Measurements from ENCODE around the gene SNHG17.
"Not testable (repeated sequence)": the region's sequence is repeated elsewhere in the genome, so short reads cannot be mapped to it uniquely, and the experiment has no call there.

The SNHG17 gene

DNA sequence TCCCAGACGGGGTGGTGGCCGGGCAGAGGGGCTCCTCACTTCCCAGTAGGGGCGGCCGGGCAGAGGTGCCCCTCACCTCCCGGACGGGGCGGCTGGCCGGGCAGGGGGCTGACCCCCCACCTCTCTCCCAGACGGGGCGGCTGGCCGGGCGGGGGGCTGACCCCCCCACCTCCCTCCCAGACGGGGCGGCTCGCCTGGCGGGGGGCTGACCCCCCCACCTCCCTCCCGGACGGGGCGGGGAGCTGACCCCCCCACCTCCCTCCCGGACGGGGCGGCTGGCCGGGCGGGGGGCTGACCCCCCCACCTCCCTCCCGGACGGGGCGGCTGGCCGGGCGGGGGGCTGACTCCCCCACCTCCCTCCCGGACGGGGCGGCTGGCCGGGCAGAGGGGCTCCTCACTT, 26.0 kb upstream of the SNHG17 start:
- WGBS, 2 experiments (ENCODE audit: insufficient coverage in 2 of 2): 100% methylated on average over 1 of the region's 33 CpGs; no CpG with 5 or more reads in 1 of the 2 experiments
- H3K4me1 ChIP-seq (ENCODE audit: control insufficient read depth, insufficient read depth, low read length, poor library complexity, severe bottlenecking); H3K36me3 ChIP-seq (ENCODE audit: control insufficient read depth, insufficient read depth, low read length); H3K9me3 ChIP-seq (ENCODE audit: control insufficient read depth, low read length); H3K27ac ChIP-seq (ENCODE audit: low read depth, low read length, severe bottlenecking); H3K4me3 ChIP-seq (ENCODE audit: extremely low read depth, insufficient read depth, low read length, poor library complexity, severe bottlenecking): not testable (repeated sequence)

DNA sequence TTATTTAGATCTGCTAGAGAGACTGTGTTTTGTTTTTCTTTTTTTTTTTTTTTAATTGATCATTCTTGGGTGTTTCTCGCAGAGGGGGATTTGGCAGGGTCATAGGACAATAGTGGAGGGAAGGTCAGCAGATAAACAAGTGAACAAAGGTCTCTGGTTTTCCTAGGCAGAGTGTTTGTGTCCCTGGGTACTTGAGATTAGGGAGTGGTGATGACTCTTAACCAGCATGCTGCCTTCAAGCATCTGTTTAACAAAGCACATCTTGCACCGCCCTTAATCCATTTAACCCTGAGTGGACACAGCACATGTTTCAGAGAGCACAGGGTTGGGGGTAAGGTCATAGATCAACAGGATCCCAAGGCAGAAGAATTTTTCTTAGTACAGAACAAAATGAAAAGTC, 25.5 kb upstream of the SNHG17 start:
- not testable (repeated sequence) for H3K9me3 ChIP-seq (ENCODE audit: control insufficient read depth, low read length); H3K4me3 ChIP-seq (ENCODE audit: extremely low read depth, insufficient read depth, low read length, poor library complexity, severe bottlenecking); H3K27ac ChIP-seq (ENCODE audit: low read depth, low read length, severe bottlenecking); H3K36me3 ChIP-seq (ENCODE audit: control insufficient read depth, insufficient read depth, low read length); H3K4me1 ChIP-seq (ENCODE audit: control insufficient read depth, insufficient read depth, low read length, poor library complexity, severe bottlenecking)
- WGBS, 2 experiments (ENCODE audit: insufficient coverage in 2 of 2): no CpG with 5 or more reads among the region's 2 CpGs

DNA sequence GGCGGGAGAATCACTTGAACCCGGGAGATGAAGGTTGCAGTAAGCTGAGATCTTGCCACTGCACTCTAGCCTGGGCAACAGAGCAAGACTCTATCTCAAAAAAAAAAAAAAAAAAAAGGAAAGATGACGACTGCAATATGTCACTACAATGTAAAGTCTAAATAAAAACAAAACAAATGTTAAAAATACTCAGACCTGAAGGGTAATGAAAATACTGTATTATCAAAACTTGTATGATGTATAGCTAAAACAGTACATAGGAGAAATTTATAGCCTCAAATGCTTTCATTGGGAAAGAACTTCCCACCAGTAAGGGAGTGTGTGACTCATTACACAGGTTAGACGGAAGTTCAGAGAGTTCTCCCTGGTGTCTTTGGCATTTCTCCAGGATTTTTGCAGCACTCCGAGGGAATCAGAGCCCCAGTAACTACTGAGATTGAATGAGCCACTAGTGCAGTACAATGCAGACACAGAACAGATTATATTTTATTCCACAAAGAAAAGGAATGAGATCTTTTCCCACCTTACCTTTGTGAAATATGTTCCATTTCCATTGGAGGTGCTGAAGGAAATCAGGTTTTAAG, 25.0 kb upstream of the SNHG17 start:
- no peak overlapping the region for H3K4me3 ChIP-seq (ENCODE audit: extremely low read depth, insufficient read depth, low read length, poor library complexity, severe bottlenecking)
- H3K27ac ChIP-seq (ENCODE audit: low read depth, low read length, severe bottlenecking): no peak overlapping the region
- no peaks in the 10 kb centered on the region for H3K4me1 ChIP-seq (ENCODE audit: control insufficient read depth, insufficient read depth, low read length, poor library complexity, severe bottlenecking)
- no peaks in the 10 kb centered on the region for H3K9me3 ChIP-seq (ENCODE audit: control insufficient read depth, low read length)
- 75 to 92% methylated on average over 2 to 4 of the region's 5 CpGs for WGBS, 2 experiments (ENCODE audit: insufficient coverage in 2 of 2)
- no peaks in the 10 kb centered on the region for H3K36me3 ChIP-seq (ENCODE audit: control insufficient read depth, insufficient read depth, low read length)

DNA sequence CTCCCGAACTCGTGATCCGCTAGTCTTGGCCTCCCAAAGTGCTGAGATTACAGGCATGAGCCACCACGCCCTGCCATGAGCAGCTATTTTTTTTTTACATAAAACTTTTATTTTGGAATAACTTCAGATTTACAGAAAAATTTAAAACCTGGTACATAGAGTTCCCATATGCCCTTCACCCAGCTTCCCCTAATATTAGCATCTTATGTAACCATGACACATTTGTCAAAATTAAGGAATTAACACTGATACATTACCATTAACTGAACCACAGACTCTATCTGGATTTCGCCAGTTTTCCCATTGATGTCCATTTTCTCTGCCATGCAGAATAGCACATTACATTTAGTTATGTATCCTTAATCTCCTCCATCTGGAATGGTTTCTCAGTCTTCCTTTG, 23.2 kb upstream of the SNHG17 start:
- Histone ChIP-seq H3K27ac (ENCODE audit: low read depth, low read length, severe bottlenecking) (no peak overlapping the region), H3K36me3 (ENCODE audit: control insufficient read depth, insufficient read depth, low read length) (no peaks in the 10 kb centered on the region), H3K4me1 (ENCODE audit: control insufficient read depth, insufficient read depth, low read length, poor library complexity, severe bottlenecking) (no peaks in the 10 kb centered on the region), H3K4me3 (ENCODE audit: extremely low read depth, insufficient read depth, low read length, poor library complexity, severe bottlenecking) (no peak overlapping the region), H3K9me3 (ENCODE audit: control insufficient read depth, low read length) (no peaks in the 10 kb centered on the region)
- 91 to 97% methylated on average over 4 to 5 of the region's 5 CpGs for WGBS, 2 experiments (ENCODE audit: insufficient coverage in 2 of 2)

DNA sequence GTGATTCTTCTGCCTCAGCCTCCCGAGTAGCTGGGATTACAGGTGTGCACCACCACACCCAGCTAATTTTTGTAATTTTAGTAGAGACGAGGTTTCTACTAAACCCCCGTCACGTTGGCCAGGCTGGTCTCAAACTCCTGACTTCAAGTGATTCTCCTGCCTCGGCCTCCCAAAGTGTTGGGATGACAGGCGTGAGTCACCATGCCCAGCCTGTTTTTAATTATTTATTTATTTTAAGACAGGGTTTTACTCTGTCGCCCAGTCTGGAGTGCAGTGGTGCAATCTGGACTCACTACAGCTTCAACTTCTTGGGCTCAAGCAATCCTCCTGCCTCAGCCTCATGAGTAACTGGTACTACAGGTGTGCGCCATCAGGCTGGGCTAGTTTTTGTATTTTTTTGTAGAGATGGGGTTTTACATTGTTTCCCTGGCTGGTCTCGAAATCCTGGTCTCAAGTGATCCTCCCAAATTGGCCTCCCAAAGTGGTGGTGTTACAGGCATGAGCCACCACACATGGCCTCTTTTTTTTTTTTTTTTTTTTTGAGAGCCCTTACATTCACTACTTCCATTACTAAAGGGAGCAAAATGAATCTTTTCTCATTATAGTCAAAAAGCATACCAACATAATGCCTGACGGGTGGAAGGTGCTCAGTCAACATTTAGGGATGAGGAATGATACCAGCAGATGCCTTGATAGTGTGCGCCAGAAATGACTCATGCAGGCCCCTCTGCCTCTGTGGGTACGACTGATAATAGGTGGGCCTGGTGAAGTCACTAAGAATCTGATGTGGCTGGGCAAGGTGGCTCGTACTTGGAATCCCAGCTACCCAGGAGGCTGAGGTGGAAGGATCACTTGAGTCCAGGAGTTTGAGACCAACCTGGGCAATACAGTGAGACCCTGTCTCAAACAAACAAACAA, 19.7 kb upstream of the SNHG17 start:
- Histone ChIP-seq H3K27ac (ENCODE audit: low read depth, low read length, severe bottlenecking) (no peak overlapping the region), H3K36me3 (ENCODE audit: control insufficient read depth, insufficient read depth, low read length) (peaks cover 16% of the 10 kb centered on the region), H3K4me1 (ENCODE audit: control insufficient read depth, insufficient read depth, low read length, poor library complexity, severe bottlenecking) (peaks cover 28% of the 10 kb centered on the region), H3K9me3 (ENCODE audit: control insufficient read depth, low read length) (no peaks in the 10 kb centered on the region), H3K4me3 (ENCODE audit: extremely low read depth, insufficient read depth, low read length, poor library complexity, severe bottlenecking) (no peak overlapping the region)
- 91% methylated on average over 9 to 10 of the region's 13 CpGs for WGBS, 2 experiments (ENCODE audit: insufficient coverage in 2 of 2)

- Histone ChIP-seq H3K27ac (ENCODE audit: low read depth, low read length, severe bottlenecking) (no peak overlapping the region), H3K9me3 (ENCODE audit: control insufficient read depth, low read length) (no peaks in the 10 kb centered on the region), H3K4me3 (ENCODE audit: extremely low read depth, insufficient read depth, low read length, poor library complexity, severe bottlenecking) (no peak overlapping the region), H3K4me1 (ENCODE audit: control insufficient read depth, insufficient read depth, low read length, poor library complexity, severe bottlenecking) (peaks cover 30% of the 10 kb centered on the region), H3K36me3 (ENCODE audit: control insufficient read depth, insufficient read depth, low read length) (peaks cover 25% of the 10 kb centered on the region)
- 82 to 100% methylated on average over 2 of the region's 2 CpGs for WGBS, 2 experiments (ENCODE audit: insufficient coverage in 2 of 2)
These were observed 18.8 kb upstream of the SNHG17 start for GRCh38 chr20:38453941-38454340.

DNA sequence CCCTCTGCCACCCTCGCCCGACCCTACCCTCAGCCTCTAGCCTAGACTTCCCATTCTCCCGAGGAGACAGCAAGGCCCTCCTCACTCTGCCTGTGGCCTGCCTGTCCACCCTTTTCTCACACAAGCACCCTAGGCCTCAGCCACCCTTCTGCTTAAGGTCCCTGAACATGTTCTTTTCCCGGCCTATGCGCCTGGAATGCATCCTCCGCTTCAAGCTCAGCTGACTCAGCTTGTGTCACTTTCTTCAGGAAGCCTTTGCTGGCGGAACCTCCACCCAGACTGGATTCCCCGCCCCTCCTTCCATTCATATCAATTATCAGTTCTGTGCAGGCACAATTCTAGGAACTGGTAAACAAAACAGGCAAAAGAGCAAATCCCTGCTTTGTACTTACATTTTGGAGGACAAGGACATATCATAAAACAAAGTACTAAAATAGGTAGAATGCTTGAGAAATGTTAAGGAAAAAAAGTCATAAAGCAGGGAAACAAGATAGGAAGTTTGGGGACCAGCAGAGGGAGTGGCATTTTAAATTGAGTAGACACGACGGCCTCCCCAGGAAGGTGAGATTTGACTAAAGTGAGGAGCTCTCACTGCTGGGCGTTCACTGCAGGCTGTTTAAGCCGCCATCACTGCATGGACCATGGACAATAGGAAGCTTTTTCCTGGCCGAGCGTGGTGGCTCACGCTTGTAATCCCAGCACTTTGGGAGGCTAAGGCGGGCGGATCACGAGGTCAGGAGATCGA, 17.9 kb upstream of the SNHG17 start:
- no peaks in the 10 kb centered on the region for H3K9me3 ChIP-seq (ENCODE audit: control insufficient read depth, low read length)
- H3K27ac ChIP-seq (ENCODE audit: low read depth, low read length, severe bottlenecking): peak overlapping the region; percentile 71
- H3K4me1 ChIP-seq (ENCODE audit: control insufficient read depth, insufficient read depth, low read length, poor library complexity, severe bottlenecking): peaks cover 31% of the 10 kb centered on the region
- peaks cover 34% of the 10 kb centered on the region for H3K36me3 ChIP-seq (ENCODE audit: control insufficient read depth, insufficient read depth, low read length)
- H3K4me3 ChIP-seq (ENCODE audit: extremely low read depth, insufficient read depth, low read length, poor library complexity, severe bottlenecking): no peak overlapping the region
- 79 to 90% methylated on average over 10 to 11 of the region's 19 CpGs for WGBS, 2 experiments (ENCODE audit: insufficient coverage in 2 of 2)

GRCh38 chr20:38450412-38450975, 15.4 kb upstream of the SNHG17 start:
- H3K4me3 ChIP-seq (ENCODE audit: extremely low read depth, insufficient read depth, low read length, poor library complexity, severe bottlenecking): no peak overlapping the region
- 79 to 100% methylated on average over 2 to 6 of the region's 7 CpGs for WGBS, 2 experiments (ENCODE audit: insufficient coverage in 2 of 2)
- peak overlapping the region; percentile 79 for H3K27ac ChIP-seq (ENCODE audit: low read depth, low read length, severe bottlenecking)
- no peaks in the 10 kb centered on the region for H3K9me3 ChIP-seq (ENCODE audit: control insufficient read depth, low read length)
- peaks cover 37% of the 10 kb centered on the region for H3K4me1 ChIP-seq (ENCODE audit: control insufficient read depth, insufficient read depth, low read length, poor library complexity, severe bottlenecking)
- H3K36me3 ChIP-seq (ENCODE audit: control insufficient read depth, insufficient read depth, low read length): peaks cover 35% of the 10 kb centered on the region

GRCh38 chr20:38449046-38449445, 13.9 kb upstream of the SNHG17 start:
- peaks cover 37% of the 10 kb centered on the region for H3K4me1 ChIP-seq (ENCODE audit: control insufficient read depth, insufficient read depth, low read length, poor library complexity, severe bottlenecking)
- 88 to 100% methylated on average over 1 to 3 of the region's 3 CpGs for WGBS, 2 experiments (ENCODE audit: insufficient coverage in 2 of 2)
- H3K36me3 ChIP-seq (ENCODE audit: control insufficient read depth, insufficient read depth, low read length): peaks cover 35% of the 10 kb centered on the region
- H3K9me3 ChIP-seq (ENCODE audit: control insufficient read depth, low read length): no peaks in the 10 kb centered on the region
- no peak overlapping the region for H3K4me3 ChIP-seq (ENCODE audit: extremely low read depth, insufficient read depth, low read length, poor library complexity, severe bottlenecking)
- H3K27ac ChIP-seq (ENCODE audit: low read depth, low read length, severe bottlenecking): no peak overlapping the region

DNA sequence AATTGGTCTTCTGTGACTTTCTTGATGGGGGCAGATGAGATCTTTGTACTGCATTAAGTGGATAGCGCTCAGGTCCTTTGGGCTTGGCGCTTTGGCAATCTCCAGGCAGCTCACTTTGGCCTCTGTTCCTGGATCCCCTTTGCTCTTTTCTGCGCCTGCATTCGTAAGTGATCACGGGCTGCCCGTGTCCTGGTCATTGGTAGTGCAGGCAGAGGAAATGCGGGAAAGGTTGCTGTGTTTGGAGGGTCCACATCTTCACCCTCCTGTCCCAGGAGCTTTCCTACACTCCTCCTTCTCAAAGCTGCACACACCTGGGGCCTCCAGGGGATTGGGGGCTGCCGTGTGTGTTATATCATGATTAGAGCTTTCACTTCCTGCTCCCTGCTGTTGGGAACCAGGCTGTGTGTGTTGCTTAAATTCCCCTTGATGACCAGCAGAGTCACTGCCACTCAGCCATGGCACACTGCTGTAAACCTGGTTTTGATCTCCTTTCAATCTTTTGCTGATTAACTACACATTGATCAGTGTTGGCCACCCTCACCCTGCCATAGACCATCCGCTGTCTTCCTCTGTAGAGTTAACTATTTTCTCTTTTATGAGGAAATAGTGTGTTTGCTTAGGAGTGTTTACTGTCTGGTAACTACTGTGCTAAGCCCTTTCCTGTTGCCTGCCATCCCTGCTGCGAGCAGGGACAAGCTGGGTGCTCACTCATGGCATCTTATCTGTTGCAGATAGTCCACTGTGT, 13.0 kb upstream of the SNHG17 start:
- Histone ChIP-seq H3K4me1 (ENCODE audit: control insufficient read depth, insufficient read depth, low read length, poor library complexity, severe bottlenecking) (peaks cover 37% of the 10 kb centered on the region), H3K9me3 (ENCODE audit: control insufficient read depth, low read length) (no peaks in the 10 kb centered on the region), H3K4me3 (ENCODE audit: extremely low read depth, insufficient read depth, low read length, poor library complexity, severe bottlenecking) (no peak overlapping the region), H3K36me3 (ENCODE audit: control insufficient read depth, insufficient read depth, low read length) (peaks cover 35% of the 10 kb centered on the region), H3K27ac (ENCODE audit: low read depth, low read length, severe bottlenecking) (no peak overlapping the region)
- WGBS, 2 experiments (ENCODE audit: insufficient coverage in 2 of 2): 99 to 100% methylated on average over 4 to 8 of the region's 10 CpGs
